OCI-LY1 (cell line): ENCODE measurements around the gene ANKRD40CL.

Experiments
- CTCF ChIP-seq: fragments of 200-600 bp; sonication (generic), shearing (Covaris generic); IDR thresholded peaks from 2 replicates; pipeline ENCODE4 v1.5.1; 2017; ENCODE audit warnings: mild to moderate bottlenecking, antibody characterized with exemption, low read length, moderate library complexity, mixed read lengths
- EZH2 ChIP-seq: fragments of 200-600 bp; sonication (generic), shearing (Covaris generic); IDR thresholded peaks from 2 replicates; pipeline ENCODE4 v1.8.0; 2017; ENCODE audit warnings: borderline replicate concordance, mixed run types, mild to moderate bottlenecking, antibody characterized with exemption, low read length, moderate library complexity, mixed read lengths

- TF ChIP-seq CTCF (no peak), EZH2 (no peak)
These were observed at the start of gene ANKRD40CL for GRCh38 chr17:50767446-50767845.
